ENCODE results near the gene CYP26B1.
A peak's percentile ranks its signal among the peaks of the same experiment; 100 is the strongest.

CYP26B1 gene

DNA sequence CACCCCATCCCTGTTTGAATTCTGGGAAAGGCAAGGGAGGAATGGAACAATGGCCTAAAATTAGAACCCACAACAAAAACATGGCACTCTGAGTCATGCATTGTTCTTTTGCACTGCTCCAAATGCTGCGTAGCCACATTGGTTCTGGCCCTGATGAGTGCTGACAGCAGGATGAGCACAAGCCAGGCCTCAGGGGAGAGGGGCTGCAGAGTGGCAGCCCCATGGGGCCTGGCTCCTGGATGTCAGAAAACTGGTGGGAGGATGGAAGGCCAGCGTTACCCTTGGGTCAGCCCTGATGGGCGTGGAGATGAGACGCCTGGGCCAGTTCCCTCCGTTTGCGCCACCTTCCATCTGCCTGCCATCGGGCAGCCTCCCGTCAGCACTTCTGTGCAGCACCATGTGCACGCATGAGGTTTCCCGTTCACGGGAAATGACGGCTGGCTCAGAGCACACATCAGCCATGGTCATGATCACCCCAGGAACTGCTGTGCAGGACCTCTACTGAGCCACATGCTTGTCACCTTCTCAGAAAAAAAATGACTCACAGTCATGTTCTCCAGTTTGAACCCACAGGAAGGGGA is 65.6 kb downstream of the CYP26B1 start:
- no peak for DNase-seq (ENCODE audit: low read depth)

- peak; percentile 12 for DNase-seq (ENCODE audit: low read depth)
Observed at GRCh38 chr2:72081451-72081850, 66.2 kb downstream of the CYP26B1 start.

DNA sequence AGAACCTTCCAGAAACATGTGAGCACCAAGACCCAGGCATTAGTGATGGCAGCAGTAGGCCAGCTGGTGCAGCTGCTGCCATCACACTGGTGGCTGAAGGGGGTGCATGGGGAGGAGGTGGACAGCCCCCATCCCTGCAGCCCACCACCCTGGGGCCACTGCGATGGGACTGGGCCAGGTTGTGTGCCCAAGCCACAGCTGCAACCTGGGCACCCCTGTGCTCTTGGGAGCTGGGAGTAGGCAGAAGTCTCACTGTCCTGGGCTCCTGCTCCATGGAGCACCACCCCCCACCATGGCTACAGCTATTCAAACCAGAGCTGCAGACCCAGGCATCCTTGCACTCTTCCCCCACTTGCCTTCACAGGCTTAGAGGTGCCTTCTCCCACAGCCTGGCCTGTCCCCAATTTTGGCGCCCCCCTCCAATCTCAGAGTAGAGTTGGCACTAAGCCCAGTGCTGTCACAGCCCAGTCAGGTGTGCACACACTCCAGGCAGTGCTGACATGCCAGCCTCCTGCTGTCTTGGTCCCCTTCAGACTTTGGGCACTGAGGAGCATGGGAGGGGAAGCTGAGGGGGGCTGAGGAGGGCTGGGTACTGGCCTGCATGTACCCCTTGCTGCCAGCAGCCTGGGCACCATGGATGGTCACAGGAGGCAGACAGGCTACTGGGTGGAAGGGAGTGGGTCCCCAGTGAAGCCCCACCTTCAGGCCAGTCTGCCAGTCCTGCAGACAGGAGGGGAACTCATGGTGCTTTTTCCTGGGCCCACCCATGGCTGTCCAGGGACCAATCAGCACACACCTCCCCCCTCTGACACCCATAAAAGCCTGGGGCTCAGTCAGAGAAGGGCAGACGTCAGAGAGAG is 67.1 kb downstream of the CYP26B1 start:
- DNase-seq (ENCODE audit: low read depth): no peak

Measured in GM04504 (cell line).